ENCODE data around the gene PIK3CD.

DNA sequence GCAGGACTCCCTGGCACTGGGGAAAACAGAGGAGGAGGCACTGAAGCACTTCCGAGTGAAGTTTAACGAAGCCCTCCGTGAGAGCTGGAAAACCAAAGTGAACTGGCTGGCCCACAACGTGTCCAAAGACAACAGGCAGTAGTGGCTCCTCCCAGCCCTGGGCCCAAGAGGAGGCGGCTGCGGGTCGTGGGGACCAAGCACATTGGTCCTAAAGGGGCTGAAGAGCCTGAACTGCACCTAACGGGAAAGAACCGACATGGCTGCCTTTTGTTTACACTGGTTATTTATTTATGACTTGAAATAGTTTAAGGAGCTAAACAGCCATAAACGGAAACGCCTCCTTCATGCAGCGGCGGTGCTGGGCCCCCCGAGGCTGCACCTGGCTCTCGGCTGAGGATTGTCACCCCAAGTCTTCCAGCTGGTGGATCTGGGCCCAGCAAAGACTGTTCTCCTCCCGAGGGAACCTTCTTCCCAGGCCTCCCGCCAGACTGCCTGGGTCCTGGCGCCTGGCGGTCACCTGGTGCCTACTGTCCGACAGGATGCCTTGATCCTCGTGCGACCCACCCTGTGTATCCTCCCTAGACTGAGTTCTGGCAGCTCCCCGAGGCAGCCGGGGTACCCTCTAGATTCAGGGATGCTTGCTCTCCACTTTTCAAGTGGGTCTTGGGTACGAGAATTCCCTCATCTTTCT is 75.5 kb downstream of the PIK3CD start:
- TF ChIP-seq, protein P1, sequence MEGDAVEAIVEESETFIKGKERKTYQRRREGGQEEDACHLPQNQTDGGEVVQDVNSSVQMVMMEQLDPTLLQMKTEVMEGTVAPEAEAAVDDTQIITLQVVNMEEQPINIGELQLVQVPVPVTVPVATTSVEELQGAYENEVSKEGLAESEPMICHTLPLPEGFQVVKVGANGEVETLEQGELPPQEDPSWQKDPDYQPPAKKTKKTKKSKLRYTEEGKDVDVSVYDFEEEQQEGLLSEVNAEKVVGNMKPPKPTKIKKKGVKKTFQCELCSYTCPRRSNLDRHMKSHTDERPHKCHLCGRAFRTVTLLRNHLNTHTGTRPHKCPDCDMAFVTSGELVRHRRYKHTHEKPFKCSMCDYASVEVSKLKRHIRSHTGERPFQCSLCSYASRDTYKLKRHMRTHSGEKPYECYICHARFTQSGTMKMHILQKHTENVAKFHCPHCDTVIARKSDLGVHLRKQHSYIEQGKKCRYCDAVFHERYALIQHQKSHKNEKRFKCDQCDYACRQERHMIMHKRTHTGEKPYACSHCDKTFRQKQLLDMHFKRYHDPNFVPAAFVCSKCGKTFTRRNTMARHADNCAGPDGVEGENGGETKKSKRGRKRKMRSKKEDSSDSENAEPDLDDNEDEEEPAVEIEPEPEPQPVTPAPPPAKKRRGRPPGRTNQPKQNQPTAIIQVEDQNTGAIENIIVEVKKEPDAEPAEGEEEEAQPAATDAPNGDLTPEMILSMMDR (conservative IDR thresholded peaks at IDR 0.05; ENCODE audit: low read depth, low read length), result no peak
- no peak for TF ChIP-seq EZH2 (IDR thresholded peaks at IDR 0.05; ENCODE audit: low read length, unreplicated experiment)
